Mesothelial cell of epicardium (in vitro differentiated cells): Measurements from ENCODE around the gene COTL1. TPM values are rescaled to one million over a fixed set of nuclear protein-coding genes. Genes with fewer than 3 reads are reported as not detected.
"Not testable (repeated sequence)": the region's sequence is repeated elsewhere in the genome, so short reads cannot be mapped to it uniquely, and the experiment has no call there.

Experiments used
- DNase-seq, 2 experiments: peaks; one replicate each; pipeline ENCODE4 v3.0.0; 2021; ENCODE audit warnings: low spot score in 2 of 2; ENCODE audit not compliant: unreplicated experiment in 2 of 2
- H3K27ac Mint-ChIP-seq: 2 replicates; pipeline ENCODE4 v1.8.0; 2021; ENCODE audit warnings: mixed read lengths
- H3K27me3 Mint-ChIP-seq: 2 replicates; pipeline ENCODE4 v1.8.0; 2021; ENCODE audit warnings: low read depth, mixed read lengths
- H3K36me3 Mint-ChIP-seq: 2 replicates; pipeline ENCODE4 v1.8.0; 2021; ENCODE audit warnings: mixed read lengths
- H3K4me1 Mint-ChIP-seq: 2 replicates; pipeline ENCODE4 v1.8.0; 2021; ENCODE audit warnings: mixed read lengths
- H3K4me3 Mint-ChIP-seq: 2 replicates; pipeline ENCODE4 v1.8.0; 2021; ENCODE audit warnings: mild to moderate bottlenecking, moderate library complexity, mixed read lengths
- H3K9me3 Mint-ChIP-seq: 2 replicates; pipeline ENCODE4 v1.8.0; 2021; ENCODE audit warnings: mixed read lengths
- total RNA-seq: library from RNA; stranded (reverse); gene quantifications from 3 replicates; pipeline ENCODE4 v1.2.1, GENCODE V29; 2021
- TF ChIP-seq, protein P1 (sequence below): fragments of 200-600 bp; sonication (generic); IDR thresholded peaks from one replicate; pipeline ENCODE4 v1.5.0; 2021; ENCODE audit warnings: antibody characterized with exemption; ENCODE audit not compliant: unreplicated experiment

Gene COTL1
- total RNA-seq, 1 donor from 2014 or later = 116 TPM

DNA sequence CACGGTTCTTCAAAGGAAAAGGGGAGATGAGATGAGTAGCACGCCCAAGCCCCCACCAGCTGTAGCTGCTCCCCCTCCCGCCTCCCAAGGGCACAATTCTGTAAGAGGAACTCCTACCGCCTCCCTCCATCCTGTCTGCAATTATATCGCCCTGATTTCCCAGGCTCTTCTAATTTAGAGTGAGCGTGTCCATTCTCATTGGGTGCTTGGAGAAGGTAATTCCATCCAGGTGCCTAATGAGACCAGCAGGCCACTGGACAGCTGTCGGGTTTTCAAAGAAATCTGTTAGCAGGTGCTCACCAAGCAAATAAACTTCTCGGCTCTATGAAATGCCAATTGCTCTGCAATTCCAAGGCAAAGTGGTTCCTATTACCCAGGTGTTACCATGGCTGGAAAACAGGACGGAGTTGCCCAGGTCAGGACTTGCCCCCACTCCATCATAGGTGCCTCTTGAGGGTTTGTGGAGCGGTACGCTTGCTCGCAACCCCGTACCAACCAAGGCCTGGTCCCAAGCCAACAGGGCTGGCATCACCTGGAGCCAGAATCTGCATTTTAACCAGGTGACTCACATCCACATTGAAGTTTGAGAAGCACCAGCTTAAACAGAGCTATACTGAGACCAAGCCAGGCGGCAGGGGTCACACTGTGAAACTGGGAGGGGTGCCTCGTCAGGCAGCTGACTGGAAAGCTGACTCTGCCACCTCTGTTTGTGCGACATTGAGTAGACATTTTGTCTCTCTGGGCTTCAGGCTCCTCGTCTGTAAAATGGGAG, 97.0 kb downstream of the COTL1 start:
- H3K4me3 Mint-ChIP-seq = no peak overlapping the region
- TF ChIP-seq, protein P1, sequence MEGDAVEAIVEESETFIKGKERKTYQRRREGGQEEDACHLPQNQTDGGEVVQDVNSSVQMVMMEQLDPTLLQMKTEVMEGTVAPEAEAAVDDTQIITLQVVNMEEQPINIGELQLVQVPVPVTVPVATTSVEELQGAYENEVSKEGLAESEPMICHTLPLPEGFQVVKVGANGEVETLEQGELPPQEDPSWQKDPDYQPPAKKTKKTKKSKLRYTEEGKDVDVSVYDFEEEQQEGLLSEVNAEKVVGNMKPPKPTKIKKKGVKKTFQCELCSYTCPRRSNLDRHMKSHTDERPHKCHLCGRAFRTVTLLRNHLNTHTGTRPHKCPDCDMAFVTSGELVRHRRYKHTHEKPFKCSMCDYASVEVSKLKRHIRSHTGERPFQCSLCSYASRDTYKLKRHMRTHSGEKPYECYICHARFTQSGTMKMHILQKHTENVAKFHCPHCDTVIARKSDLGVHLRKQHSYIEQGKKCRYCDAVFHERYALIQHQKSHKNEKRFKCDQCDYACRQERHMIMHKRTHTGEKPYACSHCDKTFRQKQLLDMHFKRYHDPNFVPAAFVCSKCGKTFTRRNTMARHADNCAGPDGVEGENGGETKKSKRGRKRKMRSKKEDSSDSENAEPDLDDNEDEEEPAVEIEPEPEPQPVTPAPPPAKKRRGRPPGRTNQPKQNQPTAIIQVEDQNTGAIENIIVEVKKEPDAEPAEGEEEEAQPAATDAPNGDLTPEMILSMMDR = no peak
- no peak overlapping the region for H3K27ac Mint-ChIP-seq
- DNase-seq = no peak
- no peaks in the 10 kb centered on the region for H3K36me3 Mint-ChIP-seq
- no peaks in the 10 kb centered on the region for H3K9me3 Mint-ChIP-seq
- peaks cover 26% of the 10 kb centered on the region for H3K4me1 Mint-ChIP-seq
- H3K27me3 Mint-ChIP-seq = no peaks in the 10 kb centered on the region

- Mint-ChIP-seq H3K9me3 (no peaks in the 10 kb centered on the region), H3K4me1 (peaks cover 27% of the 10 kb centered on the region), H3K27me3 (no peaks in the 10 kb centered on the region), H3K4me3 (no peak overlapping the region), H3K27ac (peak overlapping the region; percentile 59), H3K36me3 (no peaks in the 10 kb centered on the region)
- no peak for DNase-seq
- TF ChIP-seq, protein P1 = no peak
These were observed 98.0 kb downstream of the COTL1 start for GRCh38 chr16:84519855-84520254.

DNA sequence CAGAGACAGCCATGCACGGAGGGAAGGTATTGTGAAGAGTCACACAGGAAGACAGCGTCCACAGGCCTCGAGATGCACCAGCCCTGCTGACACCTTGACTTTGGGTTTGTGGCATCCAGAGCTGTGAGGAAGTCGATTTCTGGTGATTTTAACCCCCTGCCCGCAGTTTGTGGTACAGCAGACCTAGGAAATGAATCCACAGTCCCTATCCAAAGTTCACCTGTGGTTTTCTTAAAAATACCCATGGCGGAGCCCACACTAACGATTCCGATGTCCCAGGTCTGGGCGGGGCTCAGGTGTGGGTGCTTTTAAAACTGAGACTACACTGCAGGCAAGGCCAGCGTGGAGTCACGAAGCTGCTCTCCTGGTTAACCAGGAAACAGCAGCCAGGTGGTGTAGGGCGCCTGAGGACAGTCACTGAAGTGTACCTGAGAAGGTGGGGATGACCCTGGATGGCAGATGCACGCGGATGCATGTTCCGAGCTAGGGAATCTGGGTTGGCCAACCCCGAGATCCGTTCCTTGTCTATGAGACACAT, 99.0 kb downstream of the COTL1 start:
- no peaks in the 10 kb centered on the region for H3K27me3 Mint-ChIP-seq
- TF ChIP-seq, protein P1 = no peak
- H3K4me3 Mint-ChIP-seq = no peak overlapping the region
- H3K9me3 Mint-ChIP-seq = no peaks in the 10 kb centered on the region
- DNase-seq = no peak
- H3K27ac Mint-ChIP-seq = no peak overlapping the region
- peaks cover 37% of the 10 kb centered on the region for H3K4me1 Mint-ChIP-seq
- no peaks in the 10 kb centered on the region for H3K36me3 Mint-ChIP-seq

- not testable (repeated sequence) for H3K4me3 Mint-ChIP-seq, H3K27me3 Mint-ChIP-seq, H3K9me3 Mint-ChIP-seq, DNase-seq, H3K36me3 Mint-ChIP-seq, H3K27ac Mint-ChIP-seq
- peaks cover 43% of the 10 kb centered on the region for H3K4me1 Mint-ChIP-seq
These were observed 99.7 kb downstream of the COTL1 start for GRCh38 chr16:84518220-84518619.

DNA sequence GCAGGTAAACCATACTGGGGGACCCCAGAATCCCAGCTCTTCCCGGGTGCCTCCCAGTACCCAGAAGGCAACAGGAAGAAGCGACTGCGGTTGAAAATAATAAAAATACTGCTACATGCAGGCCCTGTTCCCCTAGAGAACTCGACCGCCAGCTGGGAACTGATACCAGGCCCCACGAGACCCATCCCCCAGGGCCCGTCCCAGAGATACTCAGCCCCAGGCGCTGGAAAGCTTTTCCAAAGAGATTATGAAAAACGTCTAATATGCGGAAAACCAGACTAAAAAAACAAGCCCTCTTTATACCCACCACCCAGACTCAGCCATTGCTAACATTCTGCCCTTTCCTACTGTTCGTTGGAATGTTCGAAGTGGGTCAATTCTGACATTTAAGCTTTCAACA, 100.5 kb downstream of the COTL1 start:
- Mint-ChIP-seq H3K4me1 (peaks cover 48% of the 10 kb centered on the region), H3K9me3 (no peaks in the 10 kb centered on the region)

More for the DNA sequence above, 100.5 kb downstream of the COTL1 start:
- no peaks in the 10 kb centered on the region for H3K36me3 Mint-ChIP-seq
- no peak overlapping the region for H3K4me3 Mint-ChIP-seq
- H3K27me3 Mint-ChIP-seq = no peaks in the 10 kb centered on the region
- no peak for DNase-seq
- TF ChIP-seq, protein P1 = no peak
- peak overlapping the region; percentile 73 for H3K27ac Mint-ChIP-seq

Other genes with a start within 250 kb of the COTL1 start
- gene ATP2C2, start 249.5 kb downstream of the COTL1 start, total RNA-seq = 43.5 to 52.5 TPM (median 47.7 TPM) in 3 replicates
- gene MEAK7, start 113.4 kb downstream of the COTL1 start, total RNA-seq = 37.9 to 42.7 TPM (median 39.6 TPM) in 3 replicates
- gene KLHL36, start 30.4 kb upstream of the COTL1 start, total RNA-seq = 44.9 to 51.6 TPM (median 46.9 TPM) in 3 replicates
- gene USP10, start 81.9 kb upstream of the COTL1 start, total RNA-seq = 118 to 128 TPM (median 124 TPM) in 3 replicates
- gene CRISPLD2, start 201.9 kb upstream of the COTL1 start, total RNA-seq = 72.4 to 83.0 TPM (median 80.1 TPM) in 3 replicates